22Rv1 (cell line): ENCODE data around the gene INPP5A.
"Not testable (repeated sequence)": the region's sequence is repeated elsewhere in the genome, so short reads cannot be mapped to it uniquely, and the experiment has no call there.

Source experiments
- H3K27ac ChIP-seq: fragments of 450-650 bp; 2 replicates; pipeline ENCODE4 v1.5.1; 2017
- CTCF ChIP-seq: fragments of 450-650 bp; IDR thresholded peaks from 2 replicates; pipeline ENCODE4 v1.5.1; 2017; ENCODE audit warnings: mild to moderate bottlenecking
- ZFX ChIP-seq: fragments of 450-650 bp; IDR thresholded peaks from 2 replicates; pipeline ENCODE4 v1.6.1; 2017; ENCODE audit warnings: antibody characterized with exemption, borderline replicate concordance

The INPP5A gene

GRCh38 chr10:132669208-132669861 lies 131.7 kb downstream of the INPP5A start:
- H3K27ac ChIP-seq: no peak overlapping the region
- TF ChIP-seq CTCF (no peak), ZFX (no peak)

- TF ChIP-seq CTCF (no peak), ZFX (no peak)
- H3K27ac ChIP-seq: no peak overlapping the region
These were observed 133.1 kb downstream of the INPP5A start for GRCh38 chr10:132670546-132671227.

GRCh38 chr10:132671228-132672154 lies 133.9 kb downstream of the INPP5A start:
- no peak overlapping the region for H3K27ac ChIP-seq
- TF ChIP-seq ZFX (no peak), CTCF (no peak)

- H3K27ac ChIP-seq: not testable (repeated sequence)
These were observed 136.2 kb downstream of the INPP5A start for GRCh38 chr10:132673746-132674145.

- no peak for TF ChIP-seq ZFX
- no peak for TF ChIP-seq CTCF
- H3K27ac ChIP-seq: no peak overlapping the region
These were observed 136.7 kb downstream of the INPP5A start for GRCh38 chr10:132674311-132674710.

DNA sequence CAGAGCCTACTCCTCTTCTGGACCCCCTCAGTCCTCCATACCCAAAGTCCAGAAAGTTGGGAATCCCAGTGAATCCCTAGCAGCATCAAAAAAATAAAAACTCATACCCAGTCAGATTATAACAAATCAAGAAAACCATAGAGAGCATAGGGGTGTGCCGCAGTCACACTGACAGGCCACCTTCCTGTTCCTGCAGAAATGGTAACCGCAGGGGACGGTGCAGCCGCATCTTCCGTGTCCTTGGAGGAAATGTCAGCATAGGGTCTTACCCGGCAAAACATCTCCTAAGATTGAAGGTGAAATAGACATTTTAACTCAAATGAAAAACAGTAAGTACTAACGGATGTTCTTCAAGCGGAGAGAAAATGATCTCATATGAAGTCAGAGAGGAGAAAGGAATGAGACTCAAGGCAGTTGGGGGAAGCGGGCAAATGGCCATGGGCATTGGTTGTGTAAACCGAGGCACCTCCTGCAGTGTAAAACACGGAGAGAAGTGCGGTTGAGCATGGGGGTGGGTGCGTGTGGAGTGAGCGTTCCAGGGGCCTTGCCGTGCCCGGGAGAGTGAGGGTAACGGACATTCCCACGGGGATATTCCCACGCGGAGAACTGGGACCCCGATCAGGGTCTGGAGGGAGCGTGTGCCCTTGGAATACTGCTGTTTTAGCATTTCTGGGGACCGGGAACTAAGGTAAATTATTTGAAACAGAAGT lies 137.6 kb downstream of the INPP5A start:
- TF ChIP-seq CTCF (no peak), ZFX (no peak)
- no peak overlapping the region for H3K27ac ChIP-seq

- TF ChIP-seq ZFX: no peak
- no peak for TF ChIP-seq CTCF
- H3K27ac ChIP-seq: no peak overlapping the region
These were observed 138.8 kb downstream of the INPP5A start for GRCh38 chr10:132676193-132676891.
